Ishikawa (cell line): ENCODE results near the gene METTL14.

Experiments
- CEBPB ChIP-seq: IDR thresholded peaks from 2 replicates; pipeline ENCODE4 v1.6.1; 2012
- CREB1 ChIP-seq: IDR thresholded peaks from 2 replicates; pipeline ENCODE4 v1.6.1; 2012; ENCODE audit warnings: low read depth
- EGR1 ChIP-seq: IDR thresholded peaks from 2 replicates; pipeline ENCODE4 v1.6.1; 2012
- EP300 ChIP-seq: IDR thresholded peaks from 2 replicates; pipeline ENCODE4 v1.6.1; 2012; ENCODE audit warnings: borderline replicate concordance
- FOXM1 ChIP-seq: IDR thresholded peaks from 2 replicates; pipeline ENCODE4 v1.6.1; 2012; ENCODE audit warnings: low read depth, borderline replicate concordance
- NFIC ChIP-seq: IDR thresholded peaks from 2 replicates; pipeline ENCODE4 v1.6.1; 2012
- RAD21 ChIP-seq: IDR thresholded peaks from 2 replicates; pipeline ENCODE4 v1.6.1; 2012; ENCODE audit warnings: low read depth
- REST ChIP-seq: IDR thresholded peaks from 2 replicates; pipeline ENCODE4 v1.6.1; 2012; ENCODE audit warnings: low read depth, mild to moderate bottlenecking
- TAF1 ChIP-seq: IDR thresholded peaks from 2 replicates; pipeline ENCODE4 v1.6.1; 2012; ENCODE audit warnings: low read depth, mild to moderate bottlenecking
- TCF12 ChIP-seq: IDR thresholded peaks from 2 replicates; pipeline ENCODE4 v1.6.1; 2012; ENCODE audit warnings: low read depth
- TEAD4 ChIP-seq: IDR thresholded peaks from 2 replicates; pipeline ENCODE4 v1.6.1; 2012
- USF1 ChIP-seq: IDR thresholded peaks from 2 replicates; pipeline ENCODE4 v1.6.1; 2012
- YY1 ChIP-seq: IDR thresholded peaks from 2 replicates; pipeline ENCODE4 v1.6.1; 2012; ENCODE audit warnings: low read depth
- ZBTB7A ChIP-seq: IDR thresholded peaks from 2 replicates; pipeline ENCODE4 v1.6.1; 2012; ENCODE audit warnings: low read depth
- TF ChIP-seq, protein P1 (sequence below): IDR thresholded peaks from 2 replicates; pipeline ENCODE4 v1.6.1; 2012

Gene METTL14

GRCh38 chr4:118756958-118757357, 71.8 kb downstream of the METTL14 start:
- TF ChIP-seq TCF12 (no peak), EGR1 (no peak), NFIC (no peak), CREB1 (no peak), USF1 (no peak), FOXM1 (no peak)

GRCh38 chr4:118757761-118758251, 72.6 kb downstream of the METTL14 start:
- TF ChIP-seq RAD21 (no peak), ZBTB7A (no peak), REST (no peak), YY1 (no peak), USF1 (no peak), EP300 (no peak), FOXM1 (no peak), TCF12 (no peak), EGR1 (no peak), TAF1 (no peak)
- TF ChIP-seq, protein P1, sequence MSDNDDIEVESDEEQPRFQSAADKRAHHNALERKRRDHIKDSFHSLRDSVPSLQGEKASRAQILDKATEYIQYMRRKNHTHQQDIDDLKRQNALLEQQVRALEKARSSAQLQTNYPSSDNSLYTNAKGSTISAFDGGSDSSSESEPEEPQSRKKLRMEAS: no peak

GRCh38 chr4:118758293-118758692, 73.1 kb downstream of the METTL14 start:
- no peak for TF ChIP-seq RAD21
- TF ChIP-seq USF1: no peak
- TF ChIP-seq YY1: no peak
- TF ChIP-seq TAF1: no peak
- TF ChIP-seq, protein P1: no peak
- no peak for TF ChIP-seq NFIC
- TF ChIP-seq TEAD4: no peak
- no peak for TF ChIP-seq CREB1
- no peak for TF ChIP-seq FOXM1
- no peak for TF ChIP-seq EP300
- no peak for TF ChIP-seq EGR1
- no peak for TF ChIP-seq REST
- TF ChIP-seq ZBTB7A: no peak
- TF ChIP-seq TCF12: no peak

DNA sequence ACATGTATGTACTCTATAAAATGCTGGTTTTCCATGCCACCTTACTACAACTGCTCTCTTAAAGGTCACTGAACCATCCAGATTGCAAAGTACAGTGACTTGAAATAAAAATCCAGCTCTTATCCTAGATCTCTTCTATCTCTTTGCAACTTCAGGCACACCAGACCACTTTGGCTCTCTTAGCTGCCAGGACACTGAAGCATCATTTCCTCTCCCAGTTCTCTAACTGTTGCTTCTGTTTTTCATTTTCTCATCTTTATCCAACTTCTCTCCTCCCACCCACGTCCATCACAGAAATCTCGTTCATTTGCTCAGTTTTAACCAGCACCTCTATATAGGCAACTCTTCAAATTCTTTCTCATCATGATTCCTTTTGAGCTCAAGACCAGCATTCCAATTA, 74.3 kb downstream of the METTL14 start:
- TF ChIP-seq TCF12 (no peak), RAD21 (no peak), TAF1 (no peak), REST (no peak), YY1 (no peak), FOXM1 (no peak), EGR1 (no peak), CREB1 (no peak), CEBPB (no peak), NFIC (no peak), TEAD4 (no peak), EP300 (no peak), ZBTB7A (no peak), USF1 (no peak)
- TF ChIP-seq, protein P1: no peak
